HG02571 (cell line): ENCODE measurements around the gene KRT28.

Experiments
- ATAC-seq: cut with Tn5 transposase; IDR thresholded peaks from one replicate; pipeline ENCODE4 v1.9.1; 2021; ENCODE audit warnings: mild to moderate bottlenecking, moderate library complexity; ENCODE audit not compliant: unreplicated experiment

KRT28 gene, protein sequence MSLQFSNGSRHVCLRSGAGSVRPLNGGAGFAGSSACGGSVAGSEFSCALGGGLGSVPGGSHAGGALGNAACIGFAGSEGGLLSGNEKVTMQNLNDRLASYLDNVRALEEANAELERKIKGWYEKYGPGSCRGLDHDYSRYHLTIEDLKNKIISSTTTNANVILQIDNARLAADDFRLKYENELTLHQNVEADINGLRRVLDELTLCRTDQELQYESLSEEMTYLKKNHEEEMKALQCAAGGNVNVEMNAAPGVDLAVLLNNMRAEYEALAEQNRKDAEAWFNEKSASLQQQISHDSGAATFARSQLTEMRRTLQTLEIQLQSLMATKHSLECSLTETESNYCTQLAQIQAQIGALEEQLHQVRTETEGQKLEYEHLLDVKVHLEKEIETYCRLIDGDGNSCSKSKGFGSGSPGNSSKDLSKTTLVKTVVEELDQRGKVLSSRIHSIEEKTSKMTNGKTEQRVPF

DNA sequence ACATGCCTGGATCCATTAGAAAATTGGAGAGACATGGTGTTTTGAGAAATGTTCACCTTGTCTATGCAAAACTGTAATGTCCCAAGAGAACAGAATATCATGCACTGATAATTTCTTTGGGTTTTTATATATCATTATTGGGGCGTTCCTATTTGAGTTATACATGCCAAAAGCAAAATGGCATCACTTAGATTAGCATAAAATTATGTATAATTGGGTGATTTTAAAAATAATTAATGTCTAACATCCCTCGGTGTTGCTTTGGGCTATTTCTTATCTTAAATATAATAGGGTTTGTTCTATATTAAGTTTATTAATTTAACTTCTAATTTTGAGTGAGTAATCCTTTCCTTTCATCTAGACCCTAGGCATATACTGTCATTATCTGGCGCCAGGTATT, at the start of gene KRT28:
TSS of gene KRT28 (minus strand) at position 101 of the 400 bp plus-strand sequence. CDS start at position 35, 66 bp downstream.
- no peak for ATAC-seq

DNA sequence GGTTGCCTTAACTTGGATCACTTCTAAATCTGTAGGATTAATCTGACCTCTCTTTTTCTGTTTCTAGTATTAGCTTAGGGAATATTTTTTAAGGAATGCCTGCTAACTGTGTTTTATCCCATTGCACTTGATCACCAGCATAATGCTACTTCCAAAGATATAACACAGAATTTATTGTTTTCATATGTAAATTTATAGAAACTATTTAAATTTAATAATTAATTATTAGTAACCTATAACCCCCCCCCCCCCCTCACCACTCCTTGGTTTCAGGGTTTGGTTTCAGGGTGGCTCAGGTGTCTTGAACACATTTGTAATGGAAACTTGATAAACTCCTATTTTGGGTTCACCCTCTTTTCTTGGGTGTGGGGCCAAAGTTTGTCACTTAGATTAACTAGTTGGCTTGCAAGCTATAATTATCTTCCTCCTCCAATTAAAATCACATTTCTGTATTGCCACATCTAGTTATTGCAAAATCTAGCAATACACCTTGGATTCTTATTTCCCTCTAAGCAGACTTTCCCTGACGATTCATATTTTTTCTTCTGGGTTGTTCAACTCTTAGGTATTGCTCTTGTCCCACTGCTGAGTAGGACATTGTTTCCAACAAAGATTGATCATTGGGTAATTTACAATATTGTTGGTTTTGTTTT, 49.0 kb upstream of the KRT28 start:
- no peak for ATAC-seq

DNA sequence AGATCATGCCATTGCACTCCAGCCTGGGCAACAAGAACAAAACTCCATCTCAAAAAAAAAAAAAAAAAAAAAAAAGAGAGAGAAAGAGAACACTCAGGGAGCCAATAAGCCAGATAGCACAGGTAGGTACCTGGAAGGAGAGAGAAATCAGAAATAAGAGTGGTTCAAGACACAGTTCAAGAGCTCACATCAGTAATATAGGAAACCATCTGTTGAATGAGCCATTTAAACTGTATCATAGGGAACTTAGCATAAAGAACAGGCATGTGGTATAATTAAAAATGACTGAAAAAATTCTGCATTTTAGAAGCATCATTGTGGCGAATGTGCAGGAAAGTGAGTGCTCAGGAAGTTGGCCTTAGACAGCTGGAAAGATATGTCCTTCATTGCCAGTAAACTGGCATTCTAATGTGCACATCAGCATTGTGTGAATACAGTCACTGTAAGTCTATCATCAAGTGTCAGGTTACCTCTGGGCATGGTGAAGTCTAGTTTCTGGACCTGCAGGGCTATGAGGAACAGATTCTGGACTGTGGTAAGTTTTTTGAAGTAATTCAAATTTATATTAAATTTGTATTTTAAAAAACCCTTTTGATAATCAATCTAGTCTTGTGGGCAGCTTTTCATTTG, 46.9 kb upstream of the KRT28 start:
- ATAC-seq: no peak

DNA sequence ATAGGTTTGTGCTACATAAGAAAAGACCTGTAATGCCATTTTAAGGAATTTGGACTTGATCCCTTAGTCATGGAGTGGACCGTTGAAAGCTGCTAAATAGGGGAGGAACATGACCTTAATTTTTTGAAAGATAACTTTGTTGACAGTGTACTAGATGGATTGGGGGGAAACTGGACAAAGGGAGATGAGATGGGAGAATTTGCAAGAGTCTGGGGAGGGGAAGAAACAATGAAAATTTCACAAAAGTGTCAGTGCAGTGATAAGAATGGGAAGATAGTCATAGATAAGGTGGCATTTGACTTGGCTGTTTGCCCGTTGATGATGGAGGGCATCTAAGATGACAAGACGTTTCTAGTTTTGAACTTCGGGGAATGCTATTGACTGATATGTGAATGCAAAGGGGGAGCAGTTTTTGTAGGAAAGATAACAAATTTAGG, 44.9 kb upstream of the KRT28 start:
- ATAC-seq: no peak

DNA sequence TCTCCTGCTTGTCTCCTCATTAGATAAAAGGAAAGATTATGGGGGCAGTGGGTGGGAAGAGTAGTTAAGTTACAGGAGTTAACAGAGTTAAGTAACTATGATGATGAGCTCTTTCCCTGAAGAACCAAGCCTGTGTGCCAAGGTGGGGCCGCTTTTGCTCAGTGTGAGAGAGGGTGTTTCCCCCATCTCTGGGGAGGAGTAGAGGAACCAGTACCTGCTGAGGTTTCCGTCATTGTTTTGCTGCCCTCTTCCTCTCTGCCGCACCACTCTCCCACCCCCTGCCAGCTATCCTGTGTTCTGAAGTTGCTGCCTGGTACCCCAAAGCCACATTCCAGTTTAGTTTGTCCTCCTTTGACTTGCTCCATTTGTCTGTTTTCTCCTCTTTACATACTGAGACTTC, 43.5 kb upstream of the KRT28 start:
- ATAC-seq: no peak

DNA sequence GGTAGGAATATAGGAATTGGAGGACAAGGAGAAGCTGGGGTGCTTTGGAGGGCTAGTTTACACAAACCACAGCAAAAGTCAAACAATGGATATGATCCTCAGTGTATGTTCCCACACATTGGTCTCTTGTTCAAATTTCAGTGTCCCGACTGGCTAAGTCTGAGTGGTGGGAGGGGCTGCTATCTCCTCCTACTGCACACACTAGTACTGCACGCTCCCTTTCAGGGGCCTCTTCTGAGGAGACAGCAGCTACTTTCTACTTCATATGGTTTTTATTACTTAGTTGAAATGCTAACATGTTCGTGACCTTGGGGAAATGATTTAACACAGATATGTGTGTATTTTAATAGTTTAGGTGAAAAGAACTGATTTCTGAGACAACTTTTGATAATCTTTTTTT, 41.5 kb upstream of the KRT28 start:
- no peak for ATAC-seq

- ATAC-seq: no peak
Measured at GRCh38 chr17:40839194-40839593, 39.4 kb upstream of the KRT28 start.

GRCh38 chr17:40836020-40836419, 36.3 kb upstream of the KRT28 start:
- no peak for ATAC-seq

DNA sequence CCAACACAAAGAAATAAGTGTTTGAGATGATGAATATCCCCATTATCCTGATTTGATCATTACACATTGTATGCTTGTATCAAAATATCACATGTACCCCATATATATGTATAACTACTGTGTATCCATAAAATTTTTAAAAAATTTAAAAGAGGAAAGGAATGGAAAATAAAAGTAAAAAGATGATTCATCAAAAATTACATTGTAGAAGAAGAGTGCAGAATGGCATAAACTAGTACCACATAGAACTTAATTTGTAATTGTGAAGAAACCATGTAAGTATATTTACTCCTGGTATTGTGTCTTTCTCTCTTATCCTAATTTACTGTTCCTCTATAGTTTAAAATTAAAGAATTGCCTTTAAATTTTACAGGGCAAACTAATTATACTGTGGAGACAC, 34.1 kb upstream of the KRT28 start:
- no peak for ATAC-seq

- no peak for ATAC-seq
Measured at GRCh38 chr17:40832840-40833239, 33.1 kb upstream of the KRT28 start.

DNA sequence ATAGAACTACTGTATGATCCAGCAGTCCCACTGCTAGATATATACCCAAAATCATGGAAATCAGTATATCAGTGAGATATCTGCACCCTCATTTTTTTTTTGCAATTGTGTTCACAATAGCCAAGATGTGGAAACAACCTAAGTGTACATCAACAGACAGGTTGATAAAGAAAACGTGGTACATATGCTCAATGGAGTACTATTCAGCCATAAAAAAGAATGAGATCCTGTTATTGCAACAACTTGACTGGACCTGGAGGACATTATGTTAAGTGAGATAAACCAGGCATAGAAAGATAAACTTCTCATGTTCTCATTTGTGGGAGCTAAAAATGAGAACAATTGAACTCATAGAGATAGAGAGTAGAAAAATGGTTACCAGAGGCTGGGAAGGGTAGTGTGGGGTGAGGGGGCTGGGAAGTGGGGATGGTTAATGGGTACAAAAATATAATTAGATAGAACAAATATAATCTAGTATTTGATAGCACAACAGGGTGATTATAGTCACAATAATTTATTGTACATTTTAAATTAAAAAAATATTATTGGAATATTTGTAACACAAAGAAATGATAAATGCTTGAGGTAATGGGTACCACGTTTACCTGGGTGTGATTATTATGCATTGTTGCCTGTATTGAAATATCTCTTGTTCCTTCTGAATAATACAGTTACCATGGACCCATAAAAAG, 30.5 kb upstream of the KRT28 start:
- ATAC-seq: no peak

- ATAC-seq: no peak
Measured at GRCh38 chr17:40828454-40829044, 28.8 kb upstream of the KRT28 start.

GRCh38 chr17:40827746-40828453, 28.1 kb upstream of the KRT28 start:
- ATAC-seq: no peak

GRCh38 chr17:40825599-40825998, 25.8 kb upstream of the KRT28 start:
- ATAC-seq: no peak

- no peak for ATAC-seq
Measured at GRCh38 chr17:40824015-40824832, 24.5 kb upstream of the KRT28 start.

GRCh38 chr17:40822132-40822812, 22.5 kb upstream of the KRT28 start, which contains the start of gene KRT10:
Gene KRT10 (minus strand): TSS chr17:40822614. CDS start chr17:40822585, 29 bp downstream.
- no peak for ATAC-seq

- ATAC-seq: no peak
Measured at GRCh38 chr17:40821536-40821935, 21.8 kb upstream of the KRT28 start.

DNA sequence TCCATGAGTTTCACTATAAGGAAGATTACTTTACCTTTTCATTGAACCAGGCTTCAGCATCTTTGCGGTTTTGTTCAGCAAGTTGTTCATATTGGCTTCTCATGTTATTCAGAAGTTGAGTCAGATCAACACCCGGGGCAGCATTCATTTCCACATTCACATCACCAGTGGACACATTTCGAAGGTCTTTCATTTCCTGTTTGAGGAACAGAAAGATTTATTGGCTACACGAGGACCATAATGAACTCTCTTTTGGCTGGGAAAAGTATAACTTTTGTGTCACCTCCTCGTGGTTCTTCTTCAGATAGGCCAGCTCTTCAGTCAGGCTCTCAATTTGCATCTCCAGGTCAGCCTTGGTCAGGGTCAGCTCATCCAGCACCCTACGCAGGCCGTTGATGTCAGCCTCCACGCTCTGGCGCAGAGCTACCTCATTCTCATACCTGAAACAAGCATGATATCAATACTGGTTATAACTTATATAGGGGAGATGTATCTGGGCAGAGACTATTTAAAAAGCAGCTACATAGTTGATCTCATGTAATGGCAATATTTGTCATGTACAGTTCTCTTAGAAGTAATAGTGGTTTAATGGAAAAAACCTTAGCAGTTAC, 20.6 kb upstream of the KRT28 start:
- ATAC-seq: no peak
